Endothelial cell of umbilical vein (primary cell): ENCODE results near the gene OR8I2. TPM values are rescaled to one million over a fixed set of nuclear protein-coding genes. Genes with fewer than 3 reads are reported as not detected.

Experiments used
- BruUV-seq: library from RNA; stranded (reverse); fragments of 400-500 nt; replicated peaks from 2 replicates; lab custom pipeline; 2021; lab: Mats Ljungman, UMichigan
- CTCF ChIA-PET: fragments of 300-600, 350-600 bp; sonication (Branson Sonifier 250); formaldehyde crosslinking; loops from one replicate; lab custom pipeline; 2021; ENCODE audit warnings: antibody characterized with exemption, inconsistent platforms; lab: Charles Lee
- POLR2A ChIA-PET: fragments of 300-600, 350-600 bp; sonication (Branson Sonifier 250); formaldehyde crosslinking; loops from one replicate; lab custom pipeline; 2021; ENCODE audit warnings: antibody characterized with exemption, inconsistent platforms; lab: Charles Lee
- DNase-seq: peaks from one replicate; pipeline ENCODE4 v3.0.0-alpha.2; 2011; ENCODE audit warnings: low read depth, low spot score
- FAIRE-seq: peaks from 2 replicates; lab custom pipeline; 2011; peaks lifted over from hg19 to GRCh38; lab: Jason Lieb, UNC
- H2AFZ ChIP-seq: 2 replicates; pipeline ENCODE4 v1.6.0; 2012; ENCODE audit warnings: low read depth, low read length, control low read depth, inconsistent platforms
- H3K27ac ChIP-seq: 2 replicates; pipeline ENCODE4 v1.5.1; 2011; ENCODE audit warnings: low read depth, mild to moderate bottlenecking, control low read depth, low read length, moderate library complexity; ENCODE audit not compliant: insufficient read depth
- H3K27me3 ChIP-seq, 2 experiments: 2 replicates each; pipeline versions ENCODE4 v1.6.0 to v1.6.1; 2011; ENCODE audit warnings: low read length in 2 of 2, mixed read lengths in 1 of 2; ENCODE audit not compliant: control insufficient read depth in 2 of 2, insufficient read depth in 2 of 2
- H3K36me3 ChIP-seq, 2 experiments: 2 replicates in 1 of 2; 3 replicates in 1 of 2; pipeline ENCODE4 v1.5.1; 2011; ENCODE audit warnings: low read length in 2 of 2, mild to moderate bottlenecking in 1 of 2, moderate library complexity in 1 of 2; ENCODE audit not compliant: control insufficient read depth in 2 of 2, insufficient read depth in 2 of 2; ENCODE audit errors: extremely low read depth in 1 of 2
- H3K4me1 ChIP-seq: 3 replicates; pipeline ENCODE4 v1.5.1; 2011; ENCODE audit warnings: mild to moderate bottlenecking, low read length; ENCODE audit not compliant: control insufficient read depth, insufficient read depth; ENCODE audit errors: extremely low read depth
- H3K4me2 ChIP-seq: 2 replicates; pipeline ENCODE4 v1.6.1; 2011; ENCODE audit warnings: low read length, control low read depth, mixed read lengths; ENCODE audit not compliant: insufficient read depth
- H3K4me3 ChIP-seq, 3 experiments: fragments of 200-600 bp in 1 of 3; sonication (generic), shearing (Covaris generic) in 1 of 3; replicated peaks in 1 of 3; 2 replicates each; pipeline ENCODE4 v1.5.1; 2011 to 2016; ENCODE audit warnings: control low read depth in 3 of 3, low read length in 3 of 3, mild to moderate bottlenecking in 2 of 3, inconsistent platforms in 1 of 3, low read depth in 1 of 3, moderate library complexity in 1 of 3; ENCODE audit not compliant: insufficient read depth in 1 of 3
- H3K79me2 ChIP-seq: 2 replicates; pipeline ENCODE4 v1.6.0; 2012; ENCODE audit warnings: low read length, inconsistent platforms; ENCODE audit not compliant: control insufficient read depth, insufficient read depth
- H3K9ac ChIP-seq: replicated peaks from 2 replicates; pipeline ENCODE3; 2011; ENCODE audit warnings: low read length, control low read depth; ENCODE audit not compliant: insufficient read depth; ENCODE audit errors: extremely low read depth
- H3K9me1 ChIP-seq: replicated peaks from 3 replicates; pipeline ENCODE4 v1.6.0; 2011; ENCODE audit warnings: mild to moderate bottlenecking, low read length; ENCODE audit not compliant: control insufficient read depth, insufficient read depth; ENCODE audit errors: extremely low read depth
- H3K9me3 ChIP-seq: replicated peaks from 2 replicates; pipeline ENCODE4 v1.5.1; 2012; ENCODE audit warnings: low read length, inconsistent platforms; ENCODE audit not compliant: control insufficient read depth, insufficient read depth
- H4K20me1 ChIP-seq: replicated peaks from 2 replicates; pipeline ENCODE3; 2011; ENCODE audit warnings: mild to moderate bottlenecking, low read length; ENCODE audit not compliant: control insufficient read depth, insufficient read depth; ENCODE audit errors: extremely low read depth
- FOS ChIP-seq: IDR thresholded peaks from 2 replicates; pipeline ENCODE4 v1.6.1; 2011; ENCODE audit warnings: mild to moderate bottlenecking, low read length, moderate library complexity, borderline replicate concordance; ENCODE audit not compliant: insufficient read depth
- GATA2 ChIP-seq: IDR thresholded peaks from 2 replicates; pipeline ENCODE4 v1.7.0; 2011; ENCODE audit warnings: low read depth, mild to moderate bottlenecking, moderate library complexity, mixed read lengths, low read length; ENCODE audit not compliant: insufficient read length, insufficient read depth
- MYC ChIP-seq: IDR thresholded peaks from one replicate; pipeline ENCODE4 v1.6.1; 2011; ENCODE audit warnings: mild to moderate bottlenecking, low read depth, low read length
- POLR2A ChIP-seq: IDR thresholded peaks from 2 replicates; pipeline ENCODE4 v1.6.1; 2012; ENCODE audit warnings: low read depth, mild to moderate bottlenecking, control low read depth, low read length
- POLR2AphosphoS5 ChIP-seq: IDR thresholded peaks from 2 replicates; pipeline ENCODE4 v1.6.1; 2012; ENCODE audit warnings: low read depth, mild to moderate bottlenecking, control low read depth, low read length, moderate library complexity; ENCODE audit not compliant: insufficient read depth
- dilution Hi-C: fragments of 300-500 bp; cut with MboI; formaldehyde crosslinking; loops from one replicate; pipeline ENCODE4 v1.15.0; 2019; ENCODE audit warnings: low sequenced_read_pairs; ENCODE audit not compliant: extremely low pct_ligation_motif_present
- intact Hi-C: fragments of 100-400 bp; cut with micrococcal nuclease; formaldehyde crosslinking; loops from one replicate; pipeline ENCODE4 v1.10.0; 2022
- polyA plus RNA-seq, 4 experiments: library from polyadenylated mRNA; depleted of rRNA in 3 of 4; stranded (reverse) in 3 of 4; unstranded in 1 of 4; fragments of >200 nt; gene quantifications; 2 replicates each; pipeline versions ENCODE4 v1.2.1 to v1.2.3, GENCODE V29; 2011 to 2012; ENCODE audit warnings: missing spikeins in 1 of 4
- total RNA-seq: library from RNA; stranded (reverse); gene quantifications from 2 replicates; pipeline ENCODE4 v1.2.3, GENCODE V29; 2021
- TF ChIP-seq, protein P1 (sequence below): IDR thresholded peaks from 2 replicates; pipeline ENCODE4 v1.6.1; 2011; ENCODE audit not compliant: insufficient read depth, insufficient read length
- TF ChIP-seq, protein P2 (sequence below), 2 donors: IDR thresholded peaks; 1 replicate in 1 of 2; 2 replicates in 1 of 2; pipeline ENCODE4 v1.5.1; 2011; ENCODE audit warnings: low read length in 2 of 2, mild to moderate bottlenecking in 2 of 2, moderate library complexity in 2 of 2, control low read depth in 1 of 2, inconsistent platforms in 1 of 2, low read depth in 1 of 2; ENCODE audit not compliant: insufficient read depth in 1 of 2; ENCODE audit errors: extremely low read depth in 1 of 2

Gene OR8I2
- total and polyA plus RNA-seq, 2 donors (not counting 3 experiments of a cell fraction or from before 2014, with no cell fraction given): not detected

DNA sequence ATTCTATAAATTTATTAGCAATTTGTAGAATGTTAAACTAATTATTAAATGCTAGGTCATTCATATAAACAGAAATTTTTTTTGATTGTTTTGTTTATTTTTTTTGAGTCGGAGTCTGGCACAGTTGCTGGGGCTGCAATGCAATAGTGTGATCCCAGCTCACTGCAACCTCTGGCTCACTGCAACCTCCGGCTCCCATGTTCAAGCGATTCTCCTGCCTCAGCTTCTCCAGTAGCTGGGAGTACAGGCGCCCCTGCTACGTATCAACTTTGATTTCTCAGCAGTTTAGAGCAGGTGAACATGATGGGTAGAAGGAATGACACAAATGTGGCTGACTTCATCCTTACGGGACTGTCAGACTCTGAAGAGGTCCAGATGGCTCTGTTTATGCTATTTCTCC, 29.0 kb downstream of the OR8I2 start, which contains the start of gene OR8H3:
TSS of gene OR8H3 (plus strand) at position 301 of the 400 bp plus-strand sequence. CDS start at position 301, 0 bp downstream.
- H3K9ac ChIP-seq: no peak within 1 kb of the TSS
- H3K9me1 ChIP-seq: no peaks in the 10 kb centered on the region
- H4K20me1 ChIP-seq: no peaks in the 10 kb centered on the region
- no peak within 1 kb of the TSS for H3K27ac ChIP-seq
- no peaks in the 10 kb centered on the region for H3K4me1 ChIP-seq
- CTCF ChIA-PET: no interaction called here
- no peaks in the 10 kb centered on the region for H3K79me2 ChIP-seq
- POLR2A ChIA-PET: no interaction called here
- H3K27me3 ChIP-seq: no peaks in the 10 kb centered on the region
- intact Hi-C loops (no loop called here), dilution Hi-C loops (no loop called here)
- peaks cover 2% of the 10 kb centered on the region for H3K9me3 ChIP-seq
- FAIRE-seq: no peak
- no peak for DNase-seq
- BruUV-seq: no TSS peak
- TF ChIP-seq FOS: no peak
- TF ChIP-seq, protein P1, sequence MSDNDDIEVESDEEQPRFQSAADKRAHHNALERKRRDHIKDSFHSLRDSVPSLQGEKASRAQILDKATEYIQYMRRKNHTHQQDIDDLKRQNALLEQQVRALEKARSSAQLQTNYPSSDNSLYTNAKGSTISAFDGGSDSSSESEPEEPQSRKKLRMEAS: no peak
- TF ChIP-seq MYC: no peak
- TF ChIP-seq, protein P2, sequence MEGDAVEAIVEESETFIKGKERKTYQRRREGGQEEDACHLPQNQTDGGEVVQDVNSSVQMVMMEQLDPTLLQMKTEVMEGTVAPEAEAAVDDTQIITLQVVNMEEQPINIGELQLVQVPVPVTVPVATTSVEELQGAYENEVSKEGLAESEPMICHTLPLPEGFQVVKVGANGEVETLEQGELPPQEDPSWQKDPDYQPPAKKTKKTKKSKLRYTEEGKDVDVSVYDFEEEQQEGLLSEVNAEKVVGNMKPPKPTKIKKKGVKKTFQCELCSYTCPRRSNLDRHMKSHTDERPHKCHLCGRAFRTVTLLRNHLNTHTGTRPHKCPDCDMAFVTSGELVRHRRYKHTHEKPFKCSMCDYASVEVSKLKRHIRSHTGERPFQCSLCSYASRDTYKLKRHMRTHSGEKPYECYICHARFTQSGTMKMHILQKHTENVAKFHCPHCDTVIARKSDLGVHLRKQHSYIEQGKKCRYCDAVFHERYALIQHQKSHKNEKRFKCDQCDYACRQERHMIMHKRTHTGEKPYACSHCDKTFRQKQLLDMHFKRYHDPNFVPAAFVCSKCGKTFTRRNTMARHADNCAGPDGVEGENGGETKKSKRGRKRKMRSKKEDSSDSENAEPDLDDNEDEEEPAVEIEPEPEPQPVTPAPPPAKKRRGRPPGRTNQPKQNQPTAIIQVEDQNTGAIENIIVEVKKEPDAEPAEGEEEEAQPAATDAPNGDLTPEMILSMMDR (IDR thresholded peaks at IDR 0.05; ENCODE audit: extremely low read depth in 1 of 2, insufficient read depth in 1 of 2, low read depth in 1 of 2, low read length in 2 of 2): no peak
- TF ChIP-seq GATA2: no peak
- no peak for TF ChIP-seq POLR2AphosphoS5
- no peak for TF ChIP-seq POLR2A
- no peak within 1 kb of the TSS for H2AFZ ChIP-seq
- H3K36me3 ChIP-seq: no peaks in the 10 kb centered on the region
- H3K4me3 ChIP-seq: no peak within 1 kb of the TSS
- no peak within 1 kb of the TSS for H3K4me2 ChIP-seq
